ENCODE data around the gene TTC3. TPM values are rescaled to one million over a fixed set of nuclear protein-coding genes. Genes with fewer than 3 reads are reported as not detected.

The TTC3 gene
- total and polyA plus RNA-seq, 2 of the 13 experiments (the other 11 are each of a cell fraction or from before 2014, with no cell fraction given), result 55.7 to 108 TPM

GRCh38 chr21:37220433-37220980, 147.5 kb downstream of the TTC3 start (continued):
- TF ChIP-seq ZNF142 (CRISPR knock-in tag; IDR thresholded peaks at IDR 0.05) (0 out of 2 replicates have a peak, but pooled peaks have one; percentile 16), ZSCAN5A (CRISPR knock-in tag; IDR thresholded peaks at IDR 0.05; ENCODE audit: borderline replicate concordance) (0 out of 2 replicates have a peak, but pooled peaks have one; percentile 52), MTF2 (CRISPR knock-in tag; IDR thresholded peaks at IDR 0.05; ENCODE audit: borderline replicate concordance) (no peak), FOXA1 (IDR thresholded peaks at IDR 0.05) (no peak), FOXA1 (CRISPR knock-in tag; IDR thresholded peaks at IDR 0.05) (peak; percentile 38; the same call in 1 of the 2 replicates), GABPB1 (CRISPR knock-in tag; IDR thresholded peaks at IDR 0.05) (no peak), ZNF770 (CRISPR knock-in tag; IDR thresholded peaks at IDR 0.05) (peak; percentile 82), REPIN1 (CRISPR knock-in tag; IDR thresholded peaks at IDR 0.05; ENCODE audit: borderline replicate concordance, low read depth) (0 out of 2 replicates have a peak, but pooled peaks have one; percentile 27), ZNF225 (CRISPR knock-in tag; IDR thresholded peaks at IDR 0.05) (0 out of 2 replicates have a peak, but pooled peaks have one; percentile 28), FOXO4 (CRISPR knock-in tag; conservative IDR thresholded peaks at IDR 0.05) (no peak), ZNF878 (CRISPR knock-in tag; IDR thresholded peaks at IDR 0.05) (0 out of 2 replicates have a peak, but pooled peaks have one; percentile 10), ATF1 (CRISPR knock-in tag; IDR thresholded peaks at IDR 0.05) (no peak), TEAD3 (CRISPR knock-in tag; optimal IDR thresholded peaks at IDR 0.05; ENCODE audit: borderline replicate concordance) (no peak), TFDP2 (CRISPR knock-in tag; IDR thresholded peaks at IDR 0.05) (no peak), NKX3-1 (CRISPR knock-in tag; IDR thresholded peaks at IDR 0.05) (0 out of 2 replicates have a peak, but pooled peaks have one; percentile 2), YY1 (IDR thresholded peaks at IDR 0.05; ENCODE audit: insufficient read depth, insufficient replicate concordance, low read depth, low read length) (peak; percentile 4)

Measured in HepG2 (cell line).